HG03025 (cell line): ENCODE measurements around the gene GAK.
A peak's percentile ranks its signal among the peaks of the same experiment; 100 is the strongest.
"Not testable (repeated sequence)": the region's sequence is repeated elsewhere in the genome, so short reads cannot be mapped to it uniquely, and the experiment has no call there.

Source experiments
- ATAC-seq: cut with Tn5 transposase; IDR thresholded peaks from one replicate; pipeline ENCODE4 v1.9.1; 2021; ENCODE audit warnings: mild to moderate bottlenecking, moderate library complexity; ENCODE audit not compliant: unreplicated experiment, low FRiP score

GAK gene

GRCh38 chr4:931960-932712 is at the start of gene GAK, which contains the start of gene TMEM175:
Gene GAK (minus strand): TSS chr4:932316. CDS start chr4:932187, 129 bp downstream.
Gene TMEM175 (plus strand): TSS chr4:932460. CDS start chr4:947740, 15,280 bp downstream.
- ATAC-seq: peak; percentile 84

DNA sequence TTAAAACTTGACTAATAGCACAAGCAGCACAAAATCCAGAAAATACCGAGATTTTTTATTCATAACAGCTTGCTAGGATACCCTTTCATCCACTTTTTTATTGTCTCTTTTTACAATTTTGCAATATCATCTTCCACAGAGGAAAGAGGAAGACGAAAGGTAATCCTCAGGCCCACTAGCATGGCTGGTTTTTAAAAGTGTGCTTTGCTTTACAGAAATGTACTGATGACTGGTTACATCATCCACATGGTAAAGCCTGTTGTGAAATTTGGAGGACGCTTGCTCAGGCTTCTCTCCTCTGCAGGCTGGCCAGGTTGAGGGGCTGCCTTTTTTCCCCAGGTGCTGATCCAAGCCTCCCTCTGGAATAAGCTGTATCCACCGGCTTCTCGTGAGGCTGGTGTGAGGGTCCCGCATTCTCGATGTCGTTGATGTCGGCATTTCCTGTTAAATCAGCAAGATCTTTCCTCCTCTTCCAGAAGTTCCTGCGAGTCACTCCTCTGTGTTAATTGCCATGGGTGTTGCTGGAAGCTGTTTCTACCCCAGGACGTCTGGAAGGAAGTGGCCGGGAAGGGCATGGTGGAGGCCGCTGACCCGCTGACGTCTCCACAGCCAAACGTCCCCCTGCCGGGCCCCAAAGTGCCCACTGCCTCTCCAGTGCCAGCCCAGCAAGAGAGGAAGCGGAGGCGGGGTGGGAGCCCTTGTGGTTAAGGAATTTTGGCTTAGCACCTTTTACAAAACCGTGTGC is 47.0 kb upstream of the GAK start:
- no peak for ATAC-seq

GRCh38 chr4:976016-976415 is 43.9 kb upstream of the GAK start:
- ATAC-seq: not testable (repeated sequence)

- no peak for ATAC-seq
Observed at GRCh38 chr4:974668-975067, 42.6 kb upstream of the GAK start.

DNA sequence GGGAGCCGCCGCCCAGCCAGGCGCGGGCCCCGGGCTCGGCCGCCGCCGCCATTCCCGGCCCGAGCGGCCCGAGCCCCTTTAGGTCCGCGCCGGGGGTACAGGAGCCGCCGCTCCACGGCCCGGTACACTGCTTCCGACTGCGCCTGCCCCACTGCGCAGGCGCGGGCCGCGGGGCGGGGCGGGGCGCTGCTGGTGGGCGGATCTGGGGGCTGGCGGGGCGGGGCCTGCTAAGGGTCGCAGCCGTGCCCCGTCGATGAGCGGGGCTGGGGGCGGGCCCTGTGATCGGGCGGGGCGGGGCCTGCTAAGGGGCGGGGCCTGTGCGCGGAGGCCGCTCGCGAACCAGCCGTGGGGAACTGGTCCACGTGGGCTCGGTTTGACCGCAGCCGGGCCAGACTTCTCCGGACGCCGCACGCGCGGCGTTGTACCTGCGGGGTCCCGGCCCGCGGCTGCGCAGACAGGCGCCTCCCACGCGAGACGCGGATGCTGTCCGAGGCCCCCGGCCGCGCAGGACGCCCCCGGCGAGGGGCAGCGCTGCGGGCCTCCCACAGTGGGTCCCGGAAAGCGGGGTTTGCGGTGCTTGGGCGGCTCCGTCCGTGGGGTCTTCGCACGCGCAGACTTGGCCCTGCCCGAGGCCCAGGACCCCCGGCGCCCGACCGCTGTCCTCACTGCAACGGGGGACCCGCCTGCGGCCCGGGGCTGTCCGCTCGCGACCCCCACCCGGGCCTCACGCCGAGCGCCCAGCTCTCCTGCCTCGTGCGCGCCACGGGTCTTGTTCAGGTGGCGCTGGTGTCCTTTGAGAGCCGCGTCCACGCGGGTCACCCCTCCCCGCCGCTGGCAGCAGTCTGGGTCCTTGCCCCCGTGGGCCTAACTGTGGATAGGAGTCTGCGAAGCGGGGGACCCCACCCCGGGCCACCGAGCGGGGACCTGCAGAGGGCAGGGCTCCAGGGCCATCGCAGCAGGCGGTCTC is 41.6 kb upstream of the GAK start, which contains the start of gene DGKQ:
TSS of gene DGKQ (minus strand) at position 139 of the 967 bp plus-strand sequence. CDS start at position 52, 87 bp downstream.
- peak; percentile 56 for ATAC-seq

GRCh38 chr4:972651-973424 is 40.7 kb upstream of the GAK start:
- ATAC-seq: peak; percentile 43

DNA sequence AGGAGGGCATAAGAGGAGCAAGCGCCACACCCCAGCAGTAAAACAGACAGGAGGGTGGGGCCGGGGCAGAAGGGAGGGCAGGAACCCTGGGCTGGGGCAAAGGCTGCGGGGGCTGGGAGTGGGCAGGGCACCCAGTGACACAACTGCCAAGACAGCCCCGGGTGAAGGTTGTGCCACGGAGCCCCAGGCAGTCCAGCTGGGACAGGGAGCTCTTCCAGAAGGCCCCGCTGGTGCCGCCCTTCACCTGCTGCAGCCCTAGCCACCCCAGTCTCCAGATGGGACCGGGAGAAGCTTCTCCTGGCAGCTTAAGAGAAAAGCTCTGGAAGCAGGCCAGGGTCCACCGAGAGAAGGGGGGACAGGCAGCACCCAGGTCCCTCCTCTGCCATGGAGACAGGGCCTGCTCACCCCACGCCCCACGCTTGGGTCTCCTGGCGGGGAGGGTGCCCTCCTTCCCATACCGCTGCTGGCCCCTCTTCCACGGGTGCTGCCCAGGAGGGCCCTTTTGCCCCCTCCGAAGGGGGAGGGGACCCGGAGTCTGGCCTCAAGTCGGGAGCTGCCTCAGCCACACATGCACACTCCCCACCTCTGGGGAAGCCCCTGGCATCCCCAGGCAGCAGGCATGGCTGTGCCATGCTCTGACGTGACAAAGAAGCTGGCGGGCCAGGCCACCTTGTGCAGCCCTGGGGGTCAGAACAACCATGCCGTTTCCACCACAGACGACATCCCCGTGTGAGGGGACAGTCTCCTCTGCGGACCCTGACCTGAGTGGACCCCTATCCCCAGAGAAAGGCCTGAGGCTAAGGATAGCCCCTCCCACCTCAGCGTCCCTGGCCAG is 39.8 kb upstream of the GAK start:
- no peak for ATAC-seq

DNA sequence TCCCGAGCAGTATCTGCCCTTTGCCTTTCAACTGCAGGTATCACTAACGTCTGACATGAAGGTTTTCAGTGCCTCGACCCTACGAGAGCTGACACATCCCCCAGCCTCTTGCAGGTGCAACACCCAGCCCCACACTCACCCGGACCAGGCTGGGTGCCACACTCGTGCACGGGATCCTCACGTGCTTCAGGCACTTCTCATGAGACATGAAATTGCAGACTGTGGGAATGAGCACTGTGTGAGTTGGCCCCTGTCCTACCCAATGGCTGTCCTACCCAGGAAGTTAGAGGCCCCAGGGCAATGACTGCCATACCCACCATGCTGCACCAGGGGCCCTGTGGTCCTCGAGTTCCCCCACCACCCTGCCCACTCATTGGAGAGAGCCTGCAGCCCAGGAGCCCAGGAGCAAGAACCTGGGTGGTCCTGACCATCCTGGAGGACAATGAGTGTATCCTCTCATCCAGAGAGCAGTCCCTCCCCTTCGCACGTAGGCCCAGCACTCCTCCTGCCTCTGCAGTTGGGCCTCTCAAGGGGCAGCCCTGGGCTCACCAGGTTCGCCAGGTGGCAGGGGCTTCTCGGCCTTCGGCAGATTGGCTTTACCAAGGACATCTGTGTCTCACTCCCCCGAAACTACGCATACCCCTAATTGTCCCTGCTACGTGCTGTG is 38.9 kb upstream of the GAK start:
- ATAC-seq: no peak

DNA sequence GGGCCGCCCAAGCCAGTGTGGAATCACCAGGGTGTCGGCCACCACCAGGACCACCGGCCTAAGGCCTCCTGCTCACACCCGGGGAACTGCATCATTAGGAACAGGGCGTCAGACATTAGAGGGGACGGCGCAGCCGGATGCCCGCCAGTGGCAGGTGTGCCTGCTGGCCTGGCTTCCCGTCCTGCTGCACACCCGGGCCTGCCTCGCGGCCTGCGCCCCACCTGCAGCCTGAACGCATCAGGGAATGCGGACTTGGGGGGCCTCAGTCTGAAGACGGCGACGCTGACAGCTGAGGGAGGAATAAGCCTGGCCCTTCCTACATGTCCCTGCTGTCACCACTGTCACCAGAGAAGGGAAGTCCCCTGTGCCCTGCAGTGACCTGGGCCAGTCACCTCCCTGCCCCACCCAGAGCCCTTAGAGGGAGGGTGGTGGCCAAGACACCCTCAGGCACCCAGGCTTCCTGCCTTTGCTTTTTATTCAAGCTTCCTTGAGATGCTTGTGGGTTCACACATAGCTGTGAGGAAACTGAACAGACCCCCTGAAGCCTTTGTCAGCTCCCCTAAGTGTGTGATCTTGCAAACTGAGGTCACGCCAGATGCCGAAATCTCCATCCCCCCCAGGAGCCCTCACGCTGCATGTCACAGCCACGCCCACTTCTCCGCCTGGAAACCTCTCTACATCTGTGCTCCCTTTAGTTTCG is 38.1 kb upstream of the GAK start:
- no peak for ATAC-seq

DNA sequence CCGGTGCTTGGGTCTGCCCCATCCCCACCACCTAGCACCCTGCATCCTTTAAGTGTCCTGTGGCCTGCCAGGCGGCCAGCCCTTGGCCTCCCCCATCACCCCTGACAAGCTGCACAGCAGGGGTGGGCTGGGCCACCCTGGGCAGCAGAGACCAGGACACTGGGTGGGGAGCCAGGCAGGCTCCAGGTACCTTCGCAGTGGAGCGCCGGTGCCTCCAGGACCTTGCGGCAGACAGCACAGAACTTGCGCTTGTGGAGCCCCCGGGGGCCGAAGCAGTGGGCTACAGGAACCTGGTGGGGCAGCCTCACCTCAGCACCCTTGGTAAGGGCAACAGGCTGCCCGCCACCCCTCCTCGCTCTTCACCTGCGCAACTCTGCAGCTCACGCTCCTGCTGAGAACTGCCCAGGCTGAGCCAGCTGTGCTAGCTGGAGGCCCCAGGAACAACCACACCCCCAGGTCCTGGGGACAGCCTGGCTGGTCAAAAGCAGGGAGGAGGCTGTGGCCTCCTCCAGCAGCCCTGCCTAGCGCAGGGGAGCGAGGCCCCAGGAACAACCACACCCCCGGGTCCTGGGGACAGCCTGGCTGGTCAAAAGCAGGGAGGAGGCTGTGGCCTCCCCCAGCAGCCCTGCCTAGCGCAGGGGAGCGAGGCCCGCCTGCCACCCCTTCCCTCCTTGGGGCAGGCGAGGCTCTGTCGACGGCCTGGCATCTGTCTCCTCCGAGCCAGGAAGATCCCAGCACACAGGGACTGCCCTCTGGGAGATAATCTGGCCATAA is 36.7 kb upstream of the GAK start:
- ATAC-seq: no peak

- no peak for ATAC-seq
Observed at GRCh38 chr4:968221-968620, 36.1 kb upstream of the GAK start.

DNA sequence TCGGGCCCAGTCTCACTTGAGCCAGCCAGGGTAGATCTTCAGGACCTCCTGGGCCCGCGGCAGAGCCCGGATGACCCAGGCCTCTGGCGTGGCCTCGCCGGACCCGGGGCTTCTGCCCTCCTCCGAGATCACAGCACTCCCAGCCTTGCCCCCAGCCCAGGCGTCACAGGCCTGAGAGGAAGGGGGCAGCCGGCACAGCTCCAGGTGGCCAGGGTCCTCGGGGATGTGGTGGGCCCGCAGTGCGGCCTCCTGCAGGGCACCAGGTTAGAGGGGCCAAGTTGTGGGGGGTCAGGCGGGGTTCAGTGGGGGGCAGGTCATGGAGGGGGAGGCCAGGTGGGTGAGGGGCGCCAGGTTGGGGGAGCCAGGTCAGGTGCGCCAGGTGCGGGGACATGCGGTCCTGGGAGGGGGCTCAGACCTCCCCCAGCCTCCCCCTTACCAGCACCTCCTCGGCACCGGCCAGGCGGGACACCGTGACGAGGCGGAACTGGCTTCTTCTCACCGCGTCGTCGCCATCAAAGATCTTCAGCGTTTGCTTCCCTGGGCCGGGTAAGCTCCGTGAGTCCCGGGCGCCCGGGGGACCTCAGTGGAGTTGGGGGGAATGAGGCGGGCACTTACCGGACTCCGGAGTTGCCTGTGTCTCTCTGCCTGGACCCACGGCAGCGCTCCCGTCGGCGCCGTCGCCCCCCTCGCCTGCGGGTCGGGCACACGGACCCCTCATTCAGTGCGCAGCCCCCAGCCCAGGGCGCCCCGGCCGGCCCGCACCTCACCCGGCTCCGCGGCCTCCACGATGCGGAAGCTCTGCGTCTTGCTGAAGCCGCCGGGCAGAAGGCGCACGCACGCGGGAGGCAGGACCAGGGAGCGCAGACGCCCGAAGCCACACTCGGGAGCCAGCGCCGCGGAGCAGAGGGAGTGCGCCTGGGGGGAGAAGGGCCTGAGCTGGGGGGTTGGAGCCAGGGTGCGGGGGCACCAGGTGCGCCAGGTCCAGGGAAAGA is 35.3 kb upstream of the GAK start:
- ATAC-seq: no peak

GRCh38 chr4:966266-967112 is 34.4 kb upstream of the GAK start:
- no peak for ATAC-seq

DNA sequence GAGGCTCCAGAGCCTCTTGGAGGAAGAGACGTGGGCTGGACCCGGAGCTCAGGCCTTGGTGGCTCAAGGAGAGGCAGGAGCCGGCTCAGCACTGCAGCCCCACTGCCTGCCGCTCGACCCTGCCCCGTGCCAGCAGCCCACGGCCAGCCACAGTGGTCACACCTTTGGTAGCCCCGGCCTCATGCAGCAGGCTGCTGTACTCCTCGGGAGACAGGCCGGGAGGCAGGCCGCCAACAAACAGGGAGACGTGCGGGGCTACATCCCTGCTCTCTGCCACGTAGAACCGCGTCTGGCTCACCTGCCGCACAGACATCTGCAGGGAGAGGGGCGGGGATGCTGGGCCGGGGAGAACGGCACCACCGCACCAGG is 33.6 kb upstream of the GAK start:
- ATAC-seq: no peak
